GM18951 (cell line): Measurements from ENCODE around the gene ZNF93.
A peak's percentile ranks its signal among the peaks of the same experiment; 100 is the strongest.
"Not testable (repeated sequence)": the region's sequence is repeated elsewhere in the genome, so short reads cannot be mapped to it uniquely, and the experiment has no call there.

Experiments
- POLR2A ChIP-seq: IDR thresholded peaks from 4 replicates; pipeline ENCODE4 v1.6.1; 2011; ENCODE audit warnings: mild to moderate bottlenecking; ENCODE audit not compliant: insufficient read length, insufficient read depth; ENCODE audit errors: extremely low read depth
- in situ Hi-C: fragments of 300-500 bp; cut with MboI; formaldehyde crosslinking; loops from one replicate; pipeline ENCODE4 v1.12.0; 2022; ENCODE audit warnings: low sequenced_read_pairs, mixed read lengths, inconsistent platforms; ENCODE audit not compliant: unreplicated experiment

ZNF93 gene

GRCh38 chr19:19900729-19901444, at the start of gene ZNF93:
TSS of gene ZNF93 (plus strand) at chr19:19900946. CDS start at chr19:19901089, 143 bp downstream.
- peak; percentile 62 for TF ChIP-seq POLR2A
- in situ Hi-C loops, result no loop called here

- in situ Hi-C loops, result not testable (repeated sequence)
These were observed 49.0 kb upstream of the ZNF93 start for GRCh38 chr19:19851740-19852139.

- in situ Hi-C loops, result no loop called here
- TF ChIP-seq POLR2A, result no peak
These were observed 42.0 kb upstream of the ZNF93 start for GRCh38 chr19:19858751-19859150.

GRCh38 chr19:19860756-19861390, 39.9 kb upstream of the ZNF93 start:
- in situ Hi-C loops, result no loop called here
- no peak for TF ChIP-seq POLR2A

GRCh38 chr19:19865750-19866610, 34.8 kb upstream of the ZNF93 start, which contains the start of gene ZNF253:
TSS of gene ZNF253 (plus strand) at chr19:19865882. CDS start at chr19:19865997, 115 bp downstream.
- peak; percentile 84 for TF ChIP-seq POLR2A
- in situ Hi-C loops, result no loop called here

- no peak for TF ChIP-seq POLR2A
- in situ Hi-C loops, result no loop called here
These were observed 34.0 kb upstream of the ZNF93 start for GRCh38 chr19:19866611-19867248.

- in situ Hi-C loops, result not testable (repeated sequence)
These were observed 30.7 kb upstream of the ZNF93 start for GRCh38 chr19:19870086-19870485.

- in situ Hi-C loops, result no loop called here
- no peak for TF ChIP-seq POLR2A
These were observed 28.8 kb upstream of the ZNF93 start for GRCh38 chr19:19871932-19872331.

- TF ChIP-seq POLR2A, result no peak
- in situ Hi-C loops, result no loop called here
These were observed 27.4 kb upstream of the ZNF93 start for GRCh38 chr19:19873381-19873780.

GRCh38 chr19:19877724-19878123, 23.0 kb upstream of the ZNF93 start:
- in situ Hi-C loops, result no loop called here
- no peak for TF ChIP-seq POLR2A

- in situ Hi-C loops, result no loop called here
- no peak for TF ChIP-seq POLR2A
These were observed 16.2 kb upstream of the ZNF93 start for GRCh38 chr19:19884583-19884982.

- in situ Hi-C loops, result not testable (repeated sequence)
These were observed 8.4 kb upstream of the ZNF93 start for GRCh38 chr19:19892055-19892941.
